NK-92 (cell line): Measurements from ENCODE around the gene AMIGO1.

Source experiments
- DNase-seq: peaks from one replicate; lab custom pipeline; 2025; ENCODE audit not compliant: unreplicated experiment; lab: John Stamatoyannopoulos, UW

Gene AMIGO1, protein sequence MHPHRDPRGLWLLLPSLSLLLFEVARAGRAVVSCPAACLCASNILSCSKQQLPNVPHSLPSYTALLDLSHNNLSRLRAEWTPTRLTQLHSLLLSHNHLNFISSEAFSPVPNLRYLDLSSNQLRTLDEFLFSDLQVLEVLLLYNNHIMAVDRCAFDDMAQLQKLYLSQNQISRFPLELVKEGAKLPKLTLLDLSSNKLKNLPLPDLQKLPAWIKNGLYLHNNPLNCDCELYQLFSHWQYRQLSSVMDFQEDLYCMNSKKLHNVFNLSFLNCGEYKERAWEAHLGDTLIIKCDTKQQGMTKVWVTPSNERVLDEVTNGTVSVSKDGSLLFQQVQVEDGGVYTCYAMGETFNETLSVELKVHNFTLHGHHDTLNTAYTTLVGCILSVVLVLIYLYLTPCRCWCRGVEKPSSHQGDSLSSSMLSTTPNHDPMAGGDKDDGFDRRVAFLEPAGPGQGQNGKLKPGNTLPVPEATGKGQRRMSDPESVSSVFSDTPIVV

DNA sequence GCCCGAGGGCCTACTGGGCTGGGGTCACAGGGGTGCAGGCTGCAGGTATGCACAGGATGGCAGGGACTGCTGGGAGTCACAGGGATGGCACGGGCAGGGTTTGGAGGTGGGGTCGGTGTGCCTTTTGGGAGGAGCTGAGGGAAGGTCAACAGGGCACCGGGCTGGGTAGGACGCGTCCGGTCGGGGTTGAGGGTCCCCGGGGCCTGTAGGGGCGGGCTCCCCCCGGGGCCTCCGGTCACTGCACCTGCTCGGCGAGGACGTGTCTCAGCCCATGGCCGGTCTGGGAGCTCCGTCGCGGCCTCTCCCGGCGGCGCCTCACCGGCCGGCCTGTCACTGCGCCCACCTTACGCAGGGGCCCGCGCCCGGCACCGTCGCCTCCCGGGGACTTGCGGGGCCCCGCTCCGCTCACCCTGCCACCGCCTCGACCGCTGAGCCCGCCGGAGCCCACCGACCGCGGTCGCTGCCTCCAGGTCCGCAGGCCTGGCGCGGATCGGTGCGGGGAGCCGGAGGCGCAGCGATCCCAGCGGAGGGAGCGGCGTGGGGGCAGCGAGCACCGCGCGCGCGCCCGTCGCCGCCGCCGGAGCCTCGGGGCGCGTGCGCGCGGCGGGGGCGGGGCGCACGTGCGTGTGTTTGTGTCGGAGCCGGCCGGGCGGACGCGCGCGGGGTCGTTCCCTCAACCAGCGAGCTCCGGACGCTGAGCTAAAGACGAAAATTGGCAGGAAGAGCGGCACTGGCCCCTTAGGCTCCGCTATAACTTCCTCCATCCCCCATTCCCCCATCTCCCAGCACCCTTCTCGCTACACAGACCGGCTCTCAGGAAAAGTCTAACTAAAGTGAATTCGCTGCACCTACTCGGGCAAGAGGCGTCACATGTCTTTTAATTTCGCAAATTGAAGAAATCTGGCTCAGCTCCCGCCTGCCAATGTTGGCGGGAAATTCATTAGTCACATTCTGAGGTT, at the start of gene AMIGO1:
Gene AMIGO1 (minus strand): TSS at position 552 of the 959 bp plus-strand sequence. CDS start 815 bp downstream, outside the sequence.
- no peak for DNase-seq

- no peak for DNase-seq
These were observed 48.0 kb upstream of the AMIGO1 start for GRCh38 chr1:109557520-109557919.

- DNase-seq: no peak
These were observed 47.0 kb upstream of the AMIGO1 start for GRCh38 chr1:109556563-109556962.

GRCh38 chr1:109548321-109549267, 39.1 kb upstream of the AMIGO1 start, which contains the start of gene GNAI3:
GNAI3 (plus strand) TSS chr1:109548615; CDS start chr1:109548721, 106 bp downstream.
- peak; percentile 85 for DNase-seq

GRCh38 chr1:109547463-109548320, 38.2 kb upstream of the AMIGO1 start:
- no peak for DNase-seq

GRCh38 chr1:109546311-109547109, 37.0 kb upstream of the AMIGO1 start:
- peak; percentile 42 for DNase-seq

DNA sequence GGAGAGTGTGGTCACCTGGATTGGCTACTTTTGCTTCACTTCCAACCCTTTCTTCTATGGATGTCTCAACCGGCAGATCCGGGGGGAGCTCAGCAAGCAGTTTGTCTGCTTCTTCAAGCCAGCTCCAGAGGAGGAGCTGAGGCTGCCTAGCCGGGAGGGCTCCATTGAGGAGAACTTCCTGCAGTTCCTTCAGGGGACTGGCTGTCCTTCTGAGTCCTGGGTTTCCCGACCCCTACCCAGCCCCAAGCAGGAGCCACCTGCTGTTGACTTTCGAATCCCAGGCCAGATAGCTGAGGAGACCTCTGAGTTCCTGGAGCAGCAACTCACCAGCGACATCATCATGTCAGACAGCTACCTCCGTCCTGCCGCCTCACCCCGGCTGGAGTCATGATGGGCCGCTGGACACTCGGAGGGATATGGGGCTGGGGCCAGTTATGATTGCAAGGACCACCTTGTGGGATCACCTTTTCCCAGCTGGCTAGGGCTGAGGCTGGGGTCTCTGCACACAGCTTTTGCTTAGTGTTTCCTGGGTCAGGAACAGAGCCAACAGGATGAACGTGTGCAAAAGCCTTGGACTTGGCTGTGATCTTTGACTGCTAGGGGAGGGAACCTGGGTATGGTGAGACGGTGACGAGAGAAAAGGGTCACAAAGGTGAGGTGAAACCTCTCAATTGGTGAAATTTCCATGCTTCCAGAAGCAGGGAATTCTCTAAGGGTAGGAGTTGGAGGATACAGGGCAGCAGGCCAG, 34.6 kb upstream of the AMIGO1 start:
- DNase-seq: no peak

DNA sequence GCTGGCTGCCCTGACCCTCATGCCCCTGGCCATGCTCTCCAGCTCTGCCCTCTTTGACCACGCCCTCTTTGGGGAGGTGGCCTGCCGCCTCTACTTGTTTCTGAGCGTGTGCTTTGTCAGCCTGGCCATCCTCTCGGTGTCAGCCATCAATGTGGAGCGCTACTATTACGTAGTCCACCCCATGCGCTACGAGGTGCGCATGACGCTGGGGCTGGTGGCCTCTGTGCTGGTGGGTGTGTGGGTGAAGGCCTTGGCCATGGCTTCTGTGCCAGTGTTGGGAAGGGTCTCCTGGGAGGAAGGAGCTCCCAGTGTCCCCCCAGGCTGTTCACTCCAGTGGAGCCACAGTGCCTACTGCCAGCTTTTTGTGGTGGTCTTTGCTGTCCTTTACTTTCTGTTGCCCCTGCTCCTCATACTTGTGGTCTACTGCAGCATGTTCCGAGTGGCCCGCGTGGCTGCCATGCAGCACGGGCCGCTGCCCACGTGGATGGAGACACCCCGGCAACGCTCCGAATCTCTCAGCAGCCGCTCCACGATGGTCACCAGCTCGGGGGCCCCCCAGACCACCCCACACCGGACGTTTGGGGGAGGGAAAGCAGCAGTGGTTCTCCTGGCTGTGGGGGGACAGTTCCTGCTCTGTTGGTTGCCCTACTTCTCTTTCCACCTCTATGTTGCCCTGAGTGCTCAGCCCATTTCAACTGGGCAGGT, 33.9 kb upstream of the AMIGO1 start:
- DNase-seq: no peak

GRCh38 chr1:109542657-109543056, 33.1 kb upstream of the AMIGO1 start:
- no peak for DNase-seq

- DNase-seq: no peak
These were observed 31.6 kb upstream of the AMIGO1 start for GRCh38 chr1:109541102-109541501.

DNA sequence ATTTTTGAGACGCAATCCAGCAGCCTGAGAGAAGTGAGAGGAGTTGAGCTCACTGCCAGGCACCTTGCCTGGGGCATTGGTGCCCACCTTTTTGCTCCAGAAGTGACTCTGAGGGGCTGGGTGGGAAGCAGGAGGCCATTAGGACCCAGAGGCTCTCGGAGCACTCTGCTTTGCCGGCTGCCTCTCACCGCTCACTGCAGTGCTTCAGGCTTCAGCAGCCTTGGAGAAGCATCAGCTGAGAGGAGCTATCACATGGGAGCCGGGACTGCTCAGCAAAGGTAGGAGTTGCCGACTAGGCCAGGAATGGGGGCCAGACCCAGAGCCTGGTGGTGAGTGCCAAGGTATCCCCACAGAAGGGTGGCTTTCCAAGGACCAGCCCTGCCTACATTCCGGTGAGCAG, 30.1 kb upstream of the AMIGO1 start, which contains the start of gene GPR61:
Gene GPR61 (plus strand): TSS at position 197 of the 400 bp plus-strand sequence. CDS start 3,151 bp downstream, outside the sequence.
- DNase-seq: no peak

- no peak for DNase-seq
These were observed 29.5 kb upstream of the AMIGO1 start for GRCh38 chr1:109538827-109539555.

DNA sequence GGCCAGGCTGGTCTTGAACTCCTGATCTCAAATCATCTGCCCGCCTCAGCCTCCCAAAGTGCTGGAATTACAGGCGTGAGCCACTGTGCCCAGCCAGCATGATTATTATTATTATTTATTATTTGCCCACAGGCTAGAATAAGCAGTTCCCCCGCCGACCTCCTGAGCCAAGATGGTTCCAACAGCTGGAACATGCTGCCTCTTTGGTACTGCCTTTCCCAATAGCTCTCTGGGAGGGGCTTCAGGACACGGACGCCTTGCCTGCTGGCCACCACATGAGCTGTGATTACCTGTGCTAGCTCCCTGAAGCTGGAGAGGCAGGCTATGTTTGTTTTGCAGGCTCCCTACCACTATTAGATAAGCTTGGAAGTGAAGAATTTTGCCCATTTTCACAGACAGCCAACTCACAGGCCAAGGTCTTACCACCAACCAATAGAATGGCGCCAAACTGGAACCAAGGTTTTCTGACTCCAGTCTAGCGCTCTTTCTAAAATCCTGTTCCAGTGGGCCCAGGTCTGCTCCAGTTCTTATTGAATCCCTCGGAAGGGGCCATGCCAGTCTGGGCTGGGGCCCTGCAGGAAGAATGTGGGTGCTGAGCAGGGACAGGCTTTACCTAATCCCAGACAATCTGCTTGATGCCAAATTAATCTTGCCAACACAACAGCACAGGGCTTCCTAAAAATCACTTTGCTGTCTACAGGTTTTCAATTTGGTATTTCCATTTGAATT, 28.1 kb upstream of the AMIGO1 start:
- no peak for DNase-seq

- no peak for DNase-seq
These were observed 26.5 kb upstream of the AMIGO1 start for GRCh38 chr1:109535971-109536491.

DNA sequence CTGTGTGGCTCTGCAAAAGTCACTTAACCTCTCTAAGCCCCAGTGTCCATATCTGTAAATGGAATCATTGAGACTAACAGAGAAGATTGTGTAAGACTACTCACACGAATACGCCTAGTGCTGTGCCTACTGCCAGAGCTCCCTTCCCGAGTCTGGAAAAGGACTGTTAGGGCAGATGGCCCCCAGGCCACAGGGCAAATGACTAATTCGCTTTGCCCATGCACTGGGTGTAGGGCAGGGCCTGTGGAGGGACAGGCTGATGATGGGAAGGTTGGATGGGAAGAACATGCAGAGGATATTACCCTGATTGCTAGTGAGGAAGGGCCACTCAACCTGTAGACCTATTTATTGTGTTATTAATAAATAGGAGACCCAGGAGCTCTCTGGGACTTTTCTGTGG, 26.0 kb upstream of the AMIGO1 start:
- no peak for DNase-seq
